T-cell (primary cell): ENCODE data around the gene PARD3B. TPM values are rescaled to one million over a fixed set of nuclear protein-coding genes. Genes with fewer than 3 reads are reported as not detected.

ENCODE experiments used
- ATAC-seq, 4 experiments: fragments of 200-7000 bp in 3 of 4; fragments of 150-1000 bp in 1 of 4; cut with Tn5 transposase; replicated peaks in 1 of 4; 1 replicate in 3 of 4; 2 replicates in 1 of 4; pipeline ENCODE4 v1.10.0; 2021; ENCODE audit warnings: moderate library complexity in 3 of 4, mild to moderate bottlenecking in 2 of 4, moderate number of reproducible peaks in 1 of 4
- CTCF ChIA-PET, 2 donors: fragments of 300-600 bp; sonication (Branson Sonifier 250); formaldehyde crosslinking; loops; one replicate each; lab custom pipeline; 2022; ENCODE audit warnings: antibody characterized with exemption in 2 of 2; lab: Charles Lee
- POLR2A ChIA-PET, 2 donors: fragments of 300-600 bp; sonication (Branson Sonifier 250); formaldehyde crosslinking; loops; one replicate each; lab custom pipeline; 2022; ENCODE audit warnings: antibody characterized with exemption in 2 of 2; lab: Charles Lee
- DNase-seq, 35 experiments: peaks; one replicate each; pipeline versions ENCODE4 v3.0.0 to v3.0.0-alpha.2; 2013 to 2023
- H3K27ac ChIP-seq: one replicate; pipeline ENCODE4 v1.5.1; 2013; ENCODE audit warnings: low read length
- H3K27me3 ChIP-seq, 2 experiments: replicated peaks in 1 of 2; 1 replicate in 1 of 2; 2 replicates in 1 of 2; pipeline versions ENCODE4 v1.6.1 to v1.7.0; 2013; ENCODE audit warnings: low read length in 1 of 2, mixed read lengths in 1 of 2; ENCODE audit not compliant: control insufficient read depth in 2 of 2, insufficient read depth in 2 of 2; ENCODE audit errors: extremely low read depth in 1 of 2
- H3K36me3 ChIP-seq, 2 donors: 1 replicate in 1 of 2; 2 replicates in 1 of 2; pipeline versions ENCODE4 v1.6.1 to v1.7.0; 2013; ENCODE audit warnings: low read length in 1 of 2; ENCODE audit not compliant: control insufficient read depth in 2 of 2, insufficient read depth in 1 of 2; ENCODE audit errors: extremely low read depth in 1 of 2
- H3K4me1 ChIP-seq, 2 experiments: 1 replicate in 1 of 2; 2 replicates in 1 of 2; pipeline versions ENCODE4 v1.6.1 to v1.7.0; 2013; ENCODE audit warnings: low read length in 2 of 2, mixed read lengths in 1 of 2; ENCODE audit not compliant: insufficient read depth in 2 of 2, control insufficient read depth in 1 of 2; ENCODE audit errors: extremely low read depth in 1 of 2
- H3K4me3 ChIP-seq, 2 donors: 1 replicate in 1 of 2; 2 replicates in 1 of 2; pipeline versions ENCODE4 v1.5.1 to v1.7.0; 2013; ENCODE audit warnings: mild to moderate bottlenecking in 2 of 2, low read length in 1 of 2, moderate library complexity in 1 of 2; ENCODE audit not compliant: control insufficient read depth in 1 of 2; ENCODE audit errors: extremely low read depth in 1 of 2
- H3K9me3 ChIP-seq: 2 replicates; pipeline ENCODE4 v1.7.0; 2013
- H3K27ac Mint-ChIP-seq, 2 donors: one replicate each; pipeline ENCODE4 v1.8.0; 2020 to 2021; ENCODE audit warnings: mild to moderate bottlenecking in 2 of 2, mixed read lengths in 2 of 2
- H3K27me3 Mint-ChIP-seq, 2 donors: one replicate each; pipeline ENCODE4 v1.8.0; 2021 to 2022; ENCODE audit warnings: mixed read lengths in 2 of 2
- H3K36me3 Mint-ChIP-seq: one replicate; pipeline ENCODE4 v1.8.0; 2021; ENCODE audit warnings: mixed read lengths
- H3K4me1 Mint-ChIP-seq, 3 donors: one replicate each; pipeline ENCODE4 v1.8.0; 2020 to 2022; ENCODE audit warnings: mixed read lengths in 3 of 3, mild to moderate bottlenecking in 1 of 3
- H3K4me3 Mint-ChIP-seq, 3 donors: one replicate each; pipeline ENCODE4 v1.8.0; 2020 to 2022; ENCODE audit warnings: mild to moderate bottlenecking in 3 of 3, mixed read lengths in 3 of 3, moderate library complexity in 3 of 3
- H3K9me3 Mint-ChIP-seq, 3 donors: one replicate each; pipeline ENCODE4 v1.8.0; 2020 to 2022; ENCODE audit warnings: mixed read lengths in 3 of 3
- WGBS: methylation state at CpG from one replicate; pipeline ENCODE4 v1.1.5; 2013; ENCODE audit warnings: missing lambda C conversion rate; ENCODE audit not compliant: insufficient coverage; 5-methylcytosine and 5-hydroxymethylcytosine counted together
- total RNA-seq, 35 experiments: library from RNA in 6 of 35; stranded (reverse) in 6 of 35; fragments of 120-200 nt in 1 of 35; gene quantifications; one replicate each; pipeline versions ENCODE4 v1.2.1 to v1.2.4 and lab custom pipeline; 2013 to 2026

PARD3B gene
- total RNA-seq, 5 donors from 2014 or later (not counting 1 experiment from before 2014, with no cell fraction given): 0.75 to 2.0 (median 1.6) TPM

- no CpG with 5 or more reads among the region's 2 CpGs for WGBS
- H3K4me3 Mint-ChIP-seq: no peak overlapping the region
- H3K27ac Mint-ChIP-seq: no peak overlapping the region
- Histone ChIP-seq H3K27me3 (no peaks in the 10 kb centered on the region), H3K9me3 (no peaks in the 10 kb centered on the region), H3K4me3 (no peak overlapping the region), H3K27ac (no peak overlapping the region), H3K4me1 (no peaks in the 10 kb centered on the region), H3K36me3 (no peaks in the 10 kb centered on the region)
- peaks cover 0 to 13% (median 0%) of the 10 kb centered on the region in 3 donors for H3K9me3 Mint-ChIP-seq
- ChIA-PET CTCF (no interaction called here), POLR2A (no interaction called here)
- peaks cover 0 to 2% (median 0%) of the 10 kb centered on the region in 3 donors for H3K4me1 Mint-ChIP-seq
- no peak for DNase-seq
- no peak for ATAC-seq
- peaks cover 0 to 2% of the 10 kb centered on the region in 2 donors for H3K27me3 Mint-ChIP-seq
- no peaks in the 10 kb centered on the region for H3K36me3 Mint-ChIP-seq
These were observed 713.8 kb downstream of the PARD3B start for GRCh38 chr2:205259121-205259520.

- Mint-ChIP-seq H3K4me1 (peaks cover 0 to 2% (median 0%) of the 10 kb centered on the region in 3 donors), H3K27ac (no peak overlapping the region), H3K4me3 (no peak overlapping the region), H3K27me3 (peaks cover 1 to 2% of the 10 kb centered on the region in 2 donors), H3K9me3 (peaks cover 0 to 10% (median 0%) of the 10 kb centered on the region in 3 donors), H3K36me3 (no peaks in the 10 kb centered on the region)
- Histone ChIP-seq H3K36me3 (no peaks in the 10 kb centered on the region), H3K9me3 (no peaks in the 10 kb centered on the region), H3K4me3 (no peak overlapping the region), H3K27me3 (no peaks in the 10 kb centered on the region), H3K27ac (no peak overlapping the region), H3K4me1 (no peaks in the 10 kb centered on the region)
- WGBS: no CpG with 5 or more reads among the region's 1 CpG
- ChIA-PET POLR2A (no interaction called here), CTCF (no interaction called here)
- ATAC-seq: no peak
- no peak for DNase-seq
These were observed 716.3 kb downstream of the PARD3B start for GRCh38 chr2:205261516-205262020.

GRCh38 chr2:205267323-205267722 lies 722.0 kb downstream of the PARD3B start:
- Mint-ChIP-seq H3K27ac (no peak overlapping the region), H3K4me1 (no peaks in the 10 kb centered on the region), H3K9me3 (peaks cover 0 to 10% (median 0%) of the 10 kb centered on the region in 3 donors), H3K4me3 (no peak overlapping the region), H3K27me3 (peaks cover 2 to 14% of the 10 kb centered on the region in 2 donors), H3K36me3 (no peaks in the 10 kb centered on the region)
- no peak for ATAC-seq
- no peaks in the 10 kb centered on the region for H3K36me3 ChIP-seq
- H3K4me3 ChIP-seq: no peak overlapping the region
- DNase-seq: no peak
- no peak overlapping the region for H3K27ac ChIP-seq
- WGBS: 88% methylated on average over 1 of the region's 2 CpGs
- no peaks in the 10 kb centered on the region for H3K9me3 ChIP-seq
- ChIA-PET POLR2A (no interaction called here), CTCF (no interaction called here)
- no peaks in the 10 kb centered on the region for H3K27me3 ChIP-seq
- H3K4me1 ChIP-seq: no peaks in the 10 kb centered on the region

- ChIA-PET CTCF (no interaction called here), POLR2A (no interaction called here)
- Histone ChIP-seq H3K9me3 (no peaks in the 10 kb centered on the region), H3K4me1 (no peaks in the 10 kb centered on the region), H3K27me3 (no peaks in the 10 kb centered on the region), H3K27ac (no peak overlapping the region), H3K36me3 (no peaks in the 10 kb centered on the region), H3K4me3 (no peak overlapping the region)
- Mint-ChIP-seq H3K36me3 (no peaks in the 10 kb centered on the region), H3K9me3 (no peaks in the 10 kb centered on the region), H3K27me3 (peaks cover 0 to 14% of the 10 kb centered on the region in 2 donors), H3K4me1 (no peaks in the 10 kb centered on the region), H3K4me3 (no peak overlapping the region), H3K27ac (no peak overlapping the region)
- no peak for ATAC-seq
- WGBS: no CpG with 5 or more reads among the region's 4 CpGs
- DNase-seq: no peak
These were observed 725.4 kb downstream of the PARD3B start for GRCh38 chr2:205270689-205271088.

DNA sequence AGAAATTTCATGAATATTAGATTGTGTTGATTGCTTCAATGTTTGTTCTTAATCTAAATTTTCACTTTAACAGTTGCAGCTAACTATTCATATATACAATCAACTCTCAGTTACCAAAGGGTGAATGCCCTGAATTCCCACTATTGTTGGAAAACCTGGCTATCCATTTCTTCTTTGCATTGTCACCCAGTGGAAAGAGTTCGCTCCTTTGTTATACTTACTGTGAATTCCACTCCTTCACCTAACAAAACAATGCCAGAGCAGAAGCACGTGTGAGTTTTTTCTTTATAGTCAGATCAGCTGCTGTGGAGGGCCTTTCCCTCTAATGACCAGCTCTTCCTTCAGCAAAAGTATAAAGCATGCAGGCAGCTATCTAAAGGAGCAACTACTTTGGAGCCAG lies 727.9 kb downstream of the PARD3B start:
- no peaks in the 10 kb centered on the region for H3K4me1 Mint-ChIP-seq
- ATAC-seq (no peak), DNase-seq (no peak)
- no CpG with 5 or more reads among the region's 2 CpGs for WGBS
- H3K4me3 Mint-ChIP-seq: no peak overlapping the region
- H3K9me3 Mint-ChIP-seq: no peaks in the 10 kb centered on the region
- H3K4me3 ChIP-seq: no peak overlapping the region
- H3K27me3 Mint-ChIP-seq: peaks cover 2 to 12% of the 10 kb centered on the region in 2 donors
- H3K9me3 ChIP-seq: no peaks in the 10 kb centered on the region
- H3K27ac ChIP-seq: no peak overlapping the region
- POLR2A ChIA-PET: no interaction called here
- H3K27ac Mint-ChIP-seq: no peak overlapping the region
- no peaks in the 10 kb centered on the region for H3K36me3 Mint-ChIP-seq
- no peaks in the 10 kb centered on the region for H3K27me3 ChIP-seq
- no peaks in the 10 kb centered on the region for H3K4me1 ChIP-seq
- CTCF ChIA-PET: no interaction called here
- H3K36me3 ChIP-seq: no peaks in the 10 kb centered on the region

DNA sequence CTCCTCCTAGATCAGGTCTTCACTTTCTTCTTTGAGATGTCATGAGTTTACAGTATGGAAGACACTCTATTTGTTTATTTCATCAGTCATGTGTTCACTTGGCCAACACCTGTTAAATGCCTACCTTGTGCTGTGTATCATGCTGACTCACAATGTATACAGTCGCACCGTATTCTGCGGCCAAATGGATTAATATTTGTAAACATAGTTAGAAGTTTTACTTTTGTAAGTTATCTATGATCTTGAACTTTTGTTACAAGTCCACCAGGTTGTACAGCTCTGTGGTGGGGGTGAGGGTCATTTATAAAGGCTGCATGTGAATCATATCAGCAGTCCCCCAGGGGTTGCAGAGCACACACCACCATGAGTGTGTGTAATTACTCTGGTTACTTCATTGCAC lies 728.4 kb downstream of the PARD3B start:
- CTCF ChIA-PET: no interaction called here
- no peaks in the 10 kb centered on the region for H3K9me3 Mint-ChIP-seq
- Histone ChIP-seq H3K9me3 (no peaks in the 10 kb centered on the region), H3K36me3 (no peaks in the 10 kb centered on the region), H3K27ac (no peak overlapping the region), H3K4me3 (no peak overlapping the region), H3K4me1 (no peaks in the 10 kb centered on the region), H3K27me3 (no peaks in the 10 kb centered on the region)
- peaks cover 2 to 12% of the 10 kb centered on the region in 2 donors for H3K27me3 Mint-ChIP-seq
- WGBS: 100% methylated on average over 3 of the region's 3 CpGs
- no peaks in the 10 kb centered on the region for H3K36me3 Mint-ChIP-seq
- no peak overlapping the region for H3K27ac Mint-ChIP-seq
- ATAC-seq: no peak
- H3K4me1 Mint-ChIP-seq: no peaks in the 10 kb centered on the region
- no peak for DNase-seq
- no peak overlapping the region for H3K4me3 Mint-ChIP-seq
- POLR2A ChIA-PET: no interaction called here

DNA sequence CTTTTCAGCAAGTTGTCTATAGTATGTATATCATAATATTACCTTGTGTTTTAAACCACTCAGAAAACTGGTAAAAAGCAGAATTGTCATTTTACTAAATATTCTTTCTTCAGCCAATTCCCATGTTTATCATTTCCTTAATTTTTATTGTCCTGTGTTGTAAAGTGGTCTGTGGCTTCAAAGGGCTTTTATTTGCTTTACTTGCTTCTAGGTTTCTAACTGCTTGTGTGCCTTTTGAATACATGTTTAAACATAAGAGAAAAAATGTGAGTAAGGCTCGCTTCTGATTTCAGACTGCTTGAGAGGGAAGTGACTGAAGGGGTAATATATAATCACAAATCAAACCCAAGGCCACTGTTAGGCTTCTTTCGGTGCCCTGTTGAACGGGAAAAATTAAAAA lies 729.5 kb downstream of the PARD3B start:
- CTCF ChIA-PET: interaction anchor here (0.6 kb wide), 2 partner anchors 25 to 272 kb away, joined by 4 to 6 read pairs; no protein-coding TSS in a partner anchor
- no peaks in the 10 kb centered on the region for H3K4me1 ChIP-seq
- H3K27me3 ChIP-seq: no peaks in the 10 kb centered on the region
- no peaks in the 10 kb centered on the region for H3K36me3 Mint-ChIP-seq
- H3K27me3 Mint-ChIP-seq: peaks cover 2 to 12% of the 10 kb centered on the region in 2 donors
- ATAC-seq: no peak
- H3K9me3 Mint-ChIP-seq: no peaks in the 10 kb centered on the region
- no peak for DNase-seq
- no peak overlapping the region for H3K4me3 Mint-ChIP-seq
- H3K4me3 ChIP-seq: no peak overlapping the region
- H3K27ac Mint-ChIP-seq: no peak overlapping the region
- no peaks in the 10 kb centered on the region for H3K4me1 Mint-ChIP-seq
- H3K36me3 ChIP-seq: no peaks in the 10 kb centered on the region
- no peak overlapping the region for H3K27ac ChIP-seq
- POLR2A ChIA-PET: no interaction called here
- no peaks in the 10 kb centered on the region for H3K9me3 ChIP-seq
- WGBS: no CpG with 5 or more reads among the region's 3 CpGs
